ENCODE measurements around the gene NECTIN2.
"Not testable (repeated sequence)": the region's sequence is repeated elsewhere in the genome, so short reads cannot be mapped to it uniquely, and the experiment has no call there.

Gene NECTIN2

GRCh38 chr19:44855606-44856005 is 9.5 kb downstream of the NECTIN2 start:
- Histone ChIP-seq H3K9me2 (replicated peaks; ENCODE audit: insufficient read depth, low read length) (no peaks in the 10 kb centered on the region), H3K9ac (ENCODE audit: low read length) (no peak overlapping the region), H4K20me1 (ENCODE audit: low read depth, low read length) (no peaks in the 10 kb centered on the region), H3K27me3 (ENCODE audit: low read length) (no peaks in the 10 kb centered on the region), H3K27ac (ENCODE audit: low read depth, low read length) (no peak overlapping the region), H2AFZ (ENCODE audit: low read depth, low read length, severe bottlenecking) (no peak overlapping the region), H3K36me3 (ENCODE audit: low read length) (no peaks in the 10 kb centered on the region), H3F3A (ENCODE audit: insufficient read depth) (no peaks in the 10 kb centered on the region), H3K9me3 (ENCODE audit: insufficient read depth, low read length) (no peaks in the 10 kb centered on the region), H3K4me3 (ENCODE audit: insufficient read depth, low read length, poor library complexity, severe bottlenecking) (no peak overlapping the region), H3K79me2 (ENCODE audit: insufficient read depth, low read length) (no peaks in the 10 kb centered on the region), H3K4me2 (ENCODE audit: low read depth, low read length, poor library complexity, severe bottlenecking) (no peak overlapping the region)
- TF ChIP-seq CTCF (IDR thresholded peaks at IDR 0.05; ENCODE audit: insufficient read depth, low read length, poor library complexity, severe bottlenecking) (no peak), EZH2phosphoT487 (conservative IDR thresholded peaks at IDR 0.05; ENCODE audit: low read length) (no peak)

- no peaks in the 10 kb centered on the region for H3K9me2 ChIP-seq (replicated peaks; ENCODE audit: insufficient read depth, low read length)
- H3K27ac ChIP-seq (ENCODE audit: low read depth, low read length) = no peak overlapping the region
- no peaks in the 10 kb centered on the region for H3K9me3 ChIP-seq (ENCODE audit: insufficient read depth, low read length)
- no peak overlapping the region for H2AFZ ChIP-seq (ENCODE audit: low read depth, low read length, severe bottlenecking)
- H3K4me2 ChIP-seq (ENCODE audit: low read depth, low read length, poor library complexity, severe bottlenecking) = no peak overlapping the region
- H3F3A ChIP-seq (ENCODE audit: insufficient read depth) = no peaks in the 10 kb centered on the region
- no peaks in the 10 kb centered on the region for H3K79me2 ChIP-seq (ENCODE audit: insufficient read depth, low read length)
- no peak overlapping the region for H3K9ac ChIP-seq (ENCODE audit: low read length)
- no peak overlapping the region for H3K4me3 ChIP-seq (ENCODE audit: insufficient read depth, low read length, poor library complexity, severe bottlenecking)
- no peak for TF ChIP-seq EZH2phosphoT487 (conservative IDR thresholded peaks at IDR 0.05; ENCODE audit: low read length)
- TF ChIP-seq CTCF (IDR thresholded peaks at IDR 0.05; ENCODE audit: insufficient read depth, low read length, poor library complexity, severe bottlenecking) = no peak
- no peaks in the 10 kb centered on the region for H3K27me3 ChIP-seq (ENCODE audit: low read length)
- H4K20me1 ChIP-seq (ENCODE audit: low read depth, low read length) = no peaks in the 10 kb centered on the region
- no peaks in the 10 kb centered on the region for H3K36me3 ChIP-seq (ENCODE audit: low read length)
Observed at GRCh38 chr19:44856421-44857083, 10.5 kb downstream of the NECTIN2 start.

- Histone ChIP-seq H3K4me2 (ENCODE audit: low read depth, low read length, poor library complexity, severe bottlenecking) (no peak overlapping the region), H3K27me3 (ENCODE audit: low read length) (no peaks in the 10 kb centered on the region), H3F3A (ENCODE audit: insufficient read depth) (no peaks in the 10 kb centered on the region), H3K4me3 (ENCODE audit: insufficient read depth, low read length, poor library complexity, severe bottlenecking) (no peak overlapping the region), H3K9me3 (ENCODE audit: insufficient read depth, low read length) (no peaks in the 10 kb centered on the region), H3K79me2 (ENCODE audit: insufficient read depth, low read length) (no peaks in the 10 kb centered on the region), H3K9me2 (replicated peaks; ENCODE audit: insufficient read depth, low read length) (no peaks in the 10 kb centered on the region), H3K36me3 (ENCODE audit: low read length) (no peaks in the 10 kb centered on the region), H3K9ac (ENCODE audit: low read length) (no peak overlapping the region), H2AFZ (ENCODE audit: low read depth, low read length, severe bottlenecking) (no peak overlapping the region), H4K20me1 (ENCODE audit: low read depth, low read length) (no peaks in the 10 kb centered on the region), H3K27ac (ENCODE audit: low read depth, low read length) (no peak overlapping the region)
- TF ChIP-seq EZH2phosphoT487 (conservative IDR thresholded peaks at IDR 0.05; ENCODE audit: low read length) (no peak), CTCF (IDR thresholded peaks at IDR 0.05; ENCODE audit: insufficient read depth, low read length, poor library complexity, severe bottlenecking) (no peak)
Observed at GRCh38 chr19:44857837-44858236, 11.7 kb downstream of the NECTIN2 start.

GRCh38 chr19:44861576-44861975 is 15.5 kb downstream of the NECTIN2 start:
- H3K9me3 ChIP-seq (ENCODE audit: insufficient read depth, low read length); H3K36me3 ChIP-seq (ENCODE audit: low read length); H3F3A ChIP-seq (ENCODE audit: insufficient read depth); H4K20me1 ChIP-seq (ENCODE audit: low read depth, low read length); H3K9me2 ChIP-seq (replicated peaks; ENCODE audit: insufficient read depth, low read length); H3K9ac ChIP-seq (ENCODE audit: low read length); H3K4me3 ChIP-seq (ENCODE audit: insufficient read depth, low read length, poor library complexity, severe bottlenecking); H3K27me3 ChIP-seq (ENCODE audit: low read length); H3K27ac ChIP-seq (ENCODE audit: low read depth, low read length); H3K79me2 ChIP-seq (ENCODE audit: insufficient read depth, low read length); H2AFZ ChIP-seq (ENCODE audit: low read depth, low read length, severe bottlenecking); H3K4me2 ChIP-seq (ENCODE audit: low read depth, low read length, poor library complexity, severe bottlenecking): not testable (repeated sequence)

Data from SU-DHL-6 (cell line).